Measurements from ENCODE around the gene IRX4. TPM values are rescaled to one million over a fixed set of nuclear protein-coding genes. Genes with fewer than 3 reads are reported as not detected.
A peak's percentile ranks its signal among the peaks of the same experiment; 100 is the strongest.

IRX4 gene
- total and polyA plus RNA-seq, 10 donors, result 0.05 TPM; not detected in 9

DNA sequence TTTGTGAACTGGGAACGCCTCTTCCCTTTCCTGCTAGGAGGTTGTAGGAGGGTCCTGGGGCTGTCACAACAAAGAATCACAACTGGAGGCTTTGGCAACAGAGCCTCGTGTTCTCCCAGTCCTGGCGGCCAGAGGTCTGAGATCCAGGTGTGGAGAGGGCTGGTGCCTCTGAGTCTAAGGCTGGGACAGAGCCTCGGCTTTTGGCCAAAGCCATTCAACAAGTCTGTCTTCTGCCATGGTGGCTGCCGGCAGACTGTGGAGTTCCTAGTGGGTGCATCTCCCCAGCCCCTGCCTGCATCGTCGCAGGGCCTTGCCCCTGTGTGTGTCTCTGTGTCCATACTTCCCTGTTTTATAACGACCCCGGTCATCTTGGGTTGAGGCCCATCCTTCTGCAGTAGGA is 9.5 kb upstream of the IRX4 start:
- H3K4me3 ChIP-seq, result no peak overlapping the region
- intact Hi-C loops (cut with DNase I; ENCODE audit: low total_unique reads), result no loop called here
- no peaks in the 10 kb centered on the region for H3K36me3 ChIP-seq
- H3K4me1 ChIP-seq, result peaks cover 0 to 6% (median 1%) of the 10 kb centered on the region in 6 donors
- peak; percentile 59 for DNase-seq
- 60 to 74% (median 63%) methylated on average over 4 to 9 of the region's 9 CpGs for WGBS, 5 donors
- no peaks in the 10 kb centered on the region for H3K9me3 ChIP-seq
- H3K27ac ChIP-seq, result no peak overlapping the region
- peaks cover 0 to 93% (median 31%) of the 10 kb centered on the region in 7 donors for H3K27me3 ChIP-seq (replicated peaks in 1 of 7)
- TF ChIP-seq, protein P1, sequence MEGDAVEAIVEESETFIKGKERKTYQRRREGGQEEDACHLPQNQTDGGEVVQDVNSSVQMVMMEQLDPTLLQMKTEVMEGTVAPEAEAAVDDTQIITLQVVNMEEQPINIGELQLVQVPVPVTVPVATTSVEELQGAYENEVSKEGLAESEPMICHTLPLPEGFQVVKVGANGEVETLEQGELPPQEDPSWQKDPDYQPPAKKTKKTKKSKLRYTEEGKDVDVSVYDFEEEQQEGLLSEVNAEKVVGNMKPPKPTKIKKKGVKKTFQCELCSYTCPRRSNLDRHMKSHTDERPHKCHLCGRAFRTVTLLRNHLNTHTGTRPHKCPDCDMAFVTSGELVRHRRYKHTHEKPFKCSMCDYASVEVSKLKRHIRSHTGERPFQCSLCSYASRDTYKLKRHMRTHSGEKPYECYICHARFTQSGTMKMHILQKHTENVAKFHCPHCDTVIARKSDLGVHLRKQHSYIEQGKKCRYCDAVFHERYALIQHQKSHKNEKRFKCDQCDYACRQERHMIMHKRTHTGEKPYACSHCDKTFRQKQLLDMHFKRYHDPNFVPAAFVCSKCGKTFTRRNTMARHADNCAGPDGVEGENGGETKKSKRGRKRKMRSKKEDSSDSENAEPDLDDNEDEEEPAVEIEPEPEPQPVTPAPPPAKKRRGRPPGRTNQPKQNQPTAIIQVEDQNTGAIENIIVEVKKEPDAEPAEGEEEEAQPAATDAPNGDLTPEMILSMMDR (IDR thresholded peaks at IDR 0.05 in 8 of 11, conservative IDR thresholded peaks at IDR 0.05 in 3 of 11), result no peak
- TF ChIP-seq POLR2AphosphoS5 (IDR thresholded peaks at IDR 0.05) (no peak), POLR2A (IDR thresholded peaks at IDR 0.05) (no peak)

DNA sequence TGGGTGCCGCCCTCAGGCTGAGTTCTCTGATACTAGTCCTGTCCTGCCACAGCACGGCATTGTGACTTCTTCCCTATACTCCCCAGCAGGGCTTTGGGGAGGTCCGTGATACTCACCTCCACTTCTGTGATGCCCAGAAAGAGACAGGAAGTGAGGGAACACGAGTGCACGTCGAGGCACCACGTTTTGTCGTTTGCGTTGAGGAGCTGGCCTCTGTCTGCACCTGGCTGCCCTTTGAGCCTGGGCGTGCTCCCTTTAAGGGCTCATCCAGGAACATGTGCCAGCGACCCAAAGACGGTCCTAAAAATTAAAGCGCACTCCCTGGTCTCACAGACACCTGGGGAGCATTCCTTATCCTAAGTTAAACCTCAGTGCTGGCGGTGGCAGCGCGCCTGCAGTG is 8.7 kb upstream of the IRX4 start:
- WGBS, 5 donors, result 60 to 72% (median 68%) methylated on average over 15 to 16 of the region's 16 CpGs
- no peak for TF ChIP-seq POLR2A (IDR thresholded peaks at IDR 0.05)
- TF ChIP-seq, protein P1 (IDR thresholded peaks at IDR 0.05 in 8 of 11, conservative IDR thresholded peaks at IDR 0.05 in 3 of 11), result no peak
- no peak for TF ChIP-seq POLR2AphosphoS5 (IDR thresholded peaks at IDR 0.05)
- peak; percentile 47 for DNase-seq
- Histone ChIP-seq H3K27me3 (replicated peaks in 1 of 7) (peaks cover 0 to 93% (median 39%) of the 10 kb centered on the region in 7 donors), H3K36me3 (no peaks in the 10 kb centered on the region), H3K4me1 (peaks cover 0 to 14% (median 5%) of the 10 kb centered on the region in 6 donors), H3K9me3 (no peaks in the 10 kb centered on the region), H3K27ac (no peak overlapping the region), H3K4me3 (no peak overlapping the region)
- intact Hi-C loops (cut with DNase I; ENCODE audit: low total_unique reads), result no loop called here

- WGBS, 5 donors, result 67 to 90% (median 85%) methylated on average over 3 to 4 of the region's 4 CpGs
- DNase-seq, result peak; percentile 42
These were observed 7.6 kb upstream of the IRX4 start for GRCh38 chr5:1890296-1890695.

DNA sequence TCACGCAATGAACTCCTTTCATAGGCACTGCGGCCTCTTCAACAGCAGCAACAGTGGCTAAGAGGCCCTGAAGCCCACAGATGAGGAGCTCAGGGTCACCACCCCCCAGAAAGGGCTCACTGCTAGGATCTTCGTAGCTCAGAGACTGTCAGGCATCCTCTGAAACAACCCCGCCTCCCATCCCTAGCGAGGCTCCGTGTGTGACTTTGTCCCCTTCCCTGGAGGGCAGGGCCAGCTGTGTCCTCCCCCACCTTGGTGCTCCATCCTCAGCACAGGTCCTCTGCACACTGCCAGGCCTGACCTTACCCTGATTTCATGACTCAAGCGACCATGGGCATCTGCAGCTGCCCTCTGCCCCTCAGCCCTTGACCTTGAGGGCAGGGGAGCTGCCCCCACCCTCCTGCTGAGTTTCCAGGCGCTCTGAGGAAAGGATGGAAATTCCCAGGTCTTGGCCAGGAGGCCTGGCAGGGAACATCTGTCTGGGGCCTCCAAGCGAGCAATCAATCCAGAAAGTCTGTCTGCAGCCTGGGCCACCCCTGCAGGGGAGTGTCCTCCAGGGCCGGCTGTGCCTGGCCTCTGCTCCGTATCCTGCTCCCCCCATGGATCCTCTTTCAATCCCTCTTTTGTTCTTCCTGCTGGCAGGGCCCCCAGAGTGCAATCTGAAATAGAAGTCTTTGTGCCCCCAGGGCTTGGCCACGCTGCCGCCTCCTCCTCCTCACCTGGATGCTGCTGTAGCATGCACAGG is 6.8 kb upstream of the IRX4 start:
- Histone ChIP-seq H3K9me3 (no peaks in the 10 kb centered on the region), H3K27ac (no peak overlapping the region), H3K36me3 (no peaks in the 10 kb centered on the region), H3K4me1 (peaks cover 0 to 23% (median 7%) of the 10 kb centered on the region in 6 donors), H3K4me3 (no peak overlapping the region), H3K27me3 (replicated peaks in 1 of 7) (peaks cover 0 to 95% (median 57%) of the 10 kb centered on the region in 7 donors)
- 56 to 66% (median 62%) methylated on average over 13 of the region's 13 CpGs for WGBS, 5 donors
- intact Hi-C loops (cut with DNase I; ENCODE audit: low total_unique reads), result no loop called here
- no peak for TF ChIP-seq POLR2A (IDR thresholded peaks at IDR 0.05)
- TF ChIP-seq POLR2AphosphoS5 (IDR thresholded peaks at IDR 0.05), result no peak
- TF ChIP-seq, protein P1 (IDR thresholded peaks at IDR 0.05 in 8 of 11, conservative IDR thresholded peaks at IDR 0.05 in 3 of 11), result no peak
- DNase-seq, result peak; percentile 58

More at GRCh38 chr5:1890296-1890695, 7.6 kb upstream of the IRX4 start:
- intact Hi-C loops (cut with DNase I; ENCODE audit: low total_unique reads), result no loop called here
- Histone ChIP-seq H3K36me3 (no peaks in the 10 kb centered on the region), H3K27ac (no peak overlapping the region), H3K4me1 (peaks cover 0 to 21% (median 7%) of the 10 kb centered on the region in 6 donors), H3K4me3 (no peak overlapping the region), H3K27me3 (replicated peaks in 1 of 7) (peaks cover 0 to 93% (median 50%) of the 10 kb centered on the region in 7 donors), H3K9me3 (no peaks in the 10 kb centered on the region)
- TF ChIP-seq POLR2AphosphoS5 (IDR thresholded peaks at IDR 0.05) (no peak), POLR2A (IDR thresholded peaks at IDR 0.05) (no peak)
- TF ChIP-seq, protein P1 (IDR thresholded peaks at IDR 0.05 in 8 of 11, conservative IDR thresholded peaks at IDR 0.05 in 3 of 11), result no peak

All from spleen (tissue), 11 donors.